ENCODE results near the gene LDLRAP1.

DNA sequence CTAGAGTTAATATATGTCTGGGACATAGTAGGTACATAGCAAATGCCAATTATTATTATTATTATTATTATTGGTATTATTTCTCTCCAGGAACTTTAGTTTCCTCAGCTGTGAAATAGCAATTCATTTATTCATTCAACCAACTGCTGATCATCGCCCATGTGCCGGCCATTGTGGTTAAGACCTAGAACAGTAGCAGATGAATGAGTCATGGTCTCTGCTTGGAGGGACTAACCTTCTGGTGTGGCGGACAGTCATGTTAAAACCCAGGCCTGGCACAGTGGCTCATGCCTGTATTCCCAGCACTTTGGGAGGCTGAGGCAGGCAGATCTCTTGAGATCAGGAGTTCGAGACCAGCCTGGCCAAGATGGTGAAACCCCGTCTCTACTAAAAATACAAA lies 23.8 kb upstream of the LDLRAP1 start:
- TF ChIP-seq GATA3 (IDR thresholded peaks at IDR 0.05; ENCODE audit: low read depth, low read length) (no peak), GATA2 (IDR thresholded peaks at IDR 0.05; ENCODE audit: low read depth, low read length) (no peak)
